ENCODE data around the gene CST8. TPM values are rescaled to one million over a fixed set of nuclear protein-coding genes. Genes with fewer than 3 reads are reported as not detected.

Gene CST8, protein sequence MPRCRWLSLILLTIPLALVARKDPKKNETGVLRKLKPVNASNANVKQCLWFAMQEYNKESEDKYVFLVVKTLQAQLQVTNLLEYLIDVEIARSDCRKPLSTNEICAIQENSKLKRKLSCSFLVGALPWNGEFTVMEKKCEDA
- not detected in 2 replicates for total RNA-seq (2021)
- long read RNA-seq = 0 reads

DNA sequence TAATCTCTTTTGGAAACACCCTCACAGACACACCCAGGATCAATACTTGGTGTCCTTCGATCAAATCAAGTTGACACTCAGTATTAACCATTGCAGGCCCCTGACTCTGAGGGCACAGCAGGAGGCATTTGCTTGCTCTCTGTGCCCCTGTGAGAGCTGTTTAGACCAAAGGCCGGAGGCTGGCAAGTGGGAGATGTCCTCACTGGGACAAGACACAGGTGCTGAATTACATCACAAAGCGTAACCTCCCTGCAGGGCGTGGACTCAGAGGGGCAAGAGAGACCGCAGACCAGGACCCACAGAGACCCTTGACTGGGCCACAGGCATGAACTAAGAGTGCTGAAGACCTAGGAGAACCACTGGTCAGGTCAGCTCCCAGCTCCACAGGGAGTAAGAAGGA is at the start of gene CST8:
Gene CST8 (plus strand): TSS at position 301 of the 400 bp plus-strand sequence. CDS start 551 bp downstream, outside the sequence.
- DNase-seq = no peak
- peaks cover 2 to 4% (median 2%) of the 10 kb centered on the region in 3 experiments; a peak in 4 of 7 replicates for H3K36me3 Mint-ChIP-seq (ENCODE audit: insufficient read depth in 1 of 3, low read depth in 3 of 3)
- Histone ChIP-seq H3K4me2 (ENCODE audit: insufficient read depth, insufficient read length, low read length) (no peak within 1 kb of the TSS), H2AFZ (ENCODE audit: low read length) (no peak within 1 kb of the TSS), H2BK12ac (ENCODE audit: insufficient read length, low read depth, low read length) (no peak within 1 kb of the TSS), H3K9me3 (ENCODE audit: control insufficient read depth, low read depth, low read length) (peaks cover 2% of the 10 kb centered on the region), H3K79me2 (ENCODE audit: insufficient read depth, low read length) (no peaks in the 10 kb centered on the region), H3K14ac (ENCODE audit: insufficient read depth, low read length) (no peak within 1 kb of the TSS), H3K79me1 (ENCODE audit: insufficient read depth, low read depth, low read length, poor library complexity, severe bottlenecking) (no peaks in the 10 kb centered on the region), H3K4ac (ENCODE audit: low read depth, low read length) (no peak within 1 kb of the TSS), H3K23me2 (ENCODE audit: insufficient read length, low read depth, low read length, poor library complexity, severe bottlenecking) (no peaks in the 10 kb centered on the region), H2BK15ac (ENCODE audit: low read depth, low read length) (no peak within 1 kb of the TSS), H2AK5ac (ENCODE audit: insufficient read length, low read length) (no peak within 1 kb of the TSS), H2BK5ac (ENCODE audit: insufficient read length, low read length) (no peak within 1 kb of the TSS), H3K4me1 (ENCODE audit: insufficient read depth, low read length) (no peaks in the 10 kb centered on the region; the same call in 1 of the 2 replicates), H3K18ac (ENCODE audit: insufficient read length, low read depth, low read length) (no peak within 1 kb of the TSS), H3K56ac (ENCODE audit: insufficient read length, low read depth, low read length) (no peak within 1 kb of the TSS), H3K27ac (ENCODE audit: insufficient read length, low read depth, low read length) (no peak within 1 kb of the TSS), H3K27me3 (ENCODE audit: insufficient read depth, low read length) (no peaks in the 10 kb centered on the region), H4K5ac (ENCODE audit: insufficient read length, low read depth, low read length) (no peak within 1 kb of the TSS), H3K9ac (ENCODE audit: extremely low read depth, insufficient read length, low read length) (no peak within 1 kb of the TSS), H4K20me1 (ENCODE audit: control insufficient read depth, insufficient read depth, insufficient read length) (no peaks in the 10 kb centered on the region), H2BK120ac (ENCODE audit: low read depth, low read length, poor library complexity, severe bottlenecking) (no peak within 1 kb of the TSS), H4K8ac (replicated peaks; ENCODE audit: insufficient read length, low read depth, low read length) (no peak within 1 kb of the TSS), H4K91ac (ENCODE audit: insufficient read length, low read depth, low read length) (no peak within 1 kb of the TSS), H2BK20ac (ENCODE audit: low read depth, low read length, poor library complexity, severe bottlenecking) (no peak within 1 kb of the TSS), H3K23ac (ENCODE audit: insufficient read length, low read depth, low read length) (no peak within 1 kb of the TSS), H3T11ph (ENCODE audit: low read length) (no peak within 1 kb of the TSS)
- H3K4me1 Mint-ChIP-seq = peaks cover 0 to 4% of the 10 kb centered on the region in 2 experiments; a peak in 1 of 4 replicates
- H3K27me3 Mint-ChIP-seq (ENCODE audit: low read depth) = no peaks in the 10 kb centered on the region; the same call in 1 of the 2 replicates
- no peak within 1 kb of the TSS for H3K4me3 Mint-ChIP-seq
- H3K9me3 Mint-ChIP-seq = peaks cover 4% of the 10 kb centered on the region in 2 experiments; a peak in 4 of 5 replicates
- no CpG with 5 or more reads among the region's 5 CpGs for WGBS (ENCODE audit: extremely low coverage, insufficient read length, low lambda C conversion rate)
- TF ChIP-seq, protein P1, sequence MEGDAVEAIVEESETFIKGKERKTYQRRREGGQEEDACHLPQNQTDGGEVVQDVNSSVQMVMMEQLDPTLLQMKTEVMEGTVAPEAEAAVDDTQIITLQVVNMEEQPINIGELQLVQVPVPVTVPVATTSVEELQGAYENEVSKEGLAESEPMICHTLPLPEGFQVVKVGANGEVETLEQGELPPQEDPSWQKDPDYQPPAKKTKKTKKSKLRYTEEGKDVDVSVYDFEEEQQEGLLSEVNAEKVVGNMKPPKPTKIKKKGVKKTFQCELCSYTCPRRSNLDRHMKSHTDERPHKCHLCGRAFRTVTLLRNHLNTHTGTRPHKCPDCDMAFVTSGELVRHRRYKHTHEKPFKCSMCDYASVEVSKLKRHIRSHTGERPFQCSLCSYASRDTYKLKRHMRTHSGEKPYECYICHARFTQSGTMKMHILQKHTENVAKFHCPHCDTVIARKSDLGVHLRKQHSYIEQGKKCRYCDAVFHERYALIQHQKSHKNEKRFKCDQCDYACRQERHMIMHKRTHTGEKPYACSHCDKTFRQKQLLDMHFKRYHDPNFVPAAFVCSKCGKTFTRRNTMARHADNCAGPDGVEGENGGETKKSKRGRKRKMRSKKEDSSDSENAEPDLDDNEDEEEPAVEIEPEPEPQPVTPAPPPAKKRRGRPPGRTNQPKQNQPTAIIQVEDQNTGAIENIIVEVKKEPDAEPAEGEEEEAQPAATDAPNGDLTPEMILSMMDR (conservative IDR thresholded peaks at IDR 0.05) = no peak
- no peak within 1 kb of the TSS; a peak in 1 of 7 replicates for H3K27ac Mint-ChIP-seq
